Fibroblast of pulmonary artery (primary cell): ENCODE measurements around the gene DNMT3L.

ENCODE experiments used
- DNase-seq: peaks from one replicate; pipeline ENCODE4 v3.0.0-alpha.2; 2010; ENCODE audit warnings: low read depth
- H3K4me3 ChIP-seq: replicated peaks from 2 replicates; pipeline ENCODE4 v1.5.1; 2011; ENCODE audit warnings: low read depth, mild to moderate bottlenecking, control low read depth, low read length, moderate library complexity
- TF ChIP-seq, protein P1 (sequence below): IDR thresholded peaks from 2 replicates; pipeline ENCODE4 v1.5.1; 2011; ENCODE audit warnings: mild to moderate bottlenecking, control low read depth, low read length, inconsistent platforms; ENCODE audit errors: missing control alignments

The DNMT3L gene

GRCh38 chr21:44273046-44273445 lies 11.3 kb upstream of the DNMT3L start:
- TF ChIP-seq, protein P1, sequence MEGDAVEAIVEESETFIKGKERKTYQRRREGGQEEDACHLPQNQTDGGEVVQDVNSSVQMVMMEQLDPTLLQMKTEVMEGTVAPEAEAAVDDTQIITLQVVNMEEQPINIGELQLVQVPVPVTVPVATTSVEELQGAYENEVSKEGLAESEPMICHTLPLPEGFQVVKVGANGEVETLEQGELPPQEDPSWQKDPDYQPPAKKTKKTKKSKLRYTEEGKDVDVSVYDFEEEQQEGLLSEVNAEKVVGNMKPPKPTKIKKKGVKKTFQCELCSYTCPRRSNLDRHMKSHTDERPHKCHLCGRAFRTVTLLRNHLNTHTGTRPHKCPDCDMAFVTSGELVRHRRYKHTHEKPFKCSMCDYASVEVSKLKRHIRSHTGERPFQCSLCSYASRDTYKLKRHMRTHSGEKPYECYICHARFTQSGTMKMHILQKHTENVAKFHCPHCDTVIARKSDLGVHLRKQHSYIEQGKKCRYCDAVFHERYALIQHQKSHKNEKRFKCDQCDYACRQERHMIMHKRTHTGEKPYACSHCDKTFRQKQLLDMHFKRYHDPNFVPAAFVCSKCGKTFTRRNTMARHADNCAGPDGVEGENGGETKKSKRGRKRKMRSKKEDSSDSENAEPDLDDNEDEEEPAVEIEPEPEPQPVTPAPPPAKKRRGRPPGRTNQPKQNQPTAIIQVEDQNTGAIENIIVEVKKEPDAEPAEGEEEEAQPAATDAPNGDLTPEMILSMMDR: no peak
- no peak for DNase-seq
- no peak overlapping the region for H3K4me3 ChIP-seq

DNA sequence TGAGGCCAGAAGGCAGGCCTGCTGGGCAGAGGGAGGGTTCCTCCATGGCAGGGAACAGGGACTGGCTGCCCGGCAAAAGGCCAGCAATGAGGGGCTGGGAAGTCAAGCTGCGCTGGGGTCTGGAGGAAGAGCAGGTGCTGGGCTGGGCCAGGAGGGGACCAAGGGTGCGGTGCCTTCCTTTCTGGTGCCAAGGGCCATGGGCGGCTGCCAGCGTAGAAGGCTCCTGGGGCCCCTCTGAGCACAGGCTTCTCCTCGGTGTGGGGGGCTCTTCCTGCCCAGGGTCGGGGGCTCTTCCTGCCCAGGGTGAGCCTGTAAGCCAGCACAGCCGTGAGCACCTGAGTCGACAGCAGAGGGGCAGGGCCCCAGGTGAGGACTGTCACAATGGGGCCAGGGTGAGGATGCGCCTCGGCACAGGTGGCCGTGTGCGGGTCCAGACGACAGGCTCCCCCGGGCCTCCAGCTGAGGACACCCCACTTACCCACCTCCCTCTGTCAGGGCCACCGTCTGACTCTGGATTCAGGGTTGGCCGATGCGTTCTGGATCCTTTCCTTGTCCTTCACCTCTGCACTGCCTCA lies 10.7 kb upstream of the DNMT3L start:
- DNase-seq: no peak
- no peak overlapping the region for H3K4me3 ChIP-seq
- TF ChIP-seq, protein P1: no peak

- H3K4me3 ChIP-seq: no peak overlapping the region
- DNase-seq: no peak
- TF ChIP-seq, protein P1: no peak
Observed at GRCh38 chr21:44271558-44272283, 10.0 kb upstream of the DNMT3L start.

DNA sequence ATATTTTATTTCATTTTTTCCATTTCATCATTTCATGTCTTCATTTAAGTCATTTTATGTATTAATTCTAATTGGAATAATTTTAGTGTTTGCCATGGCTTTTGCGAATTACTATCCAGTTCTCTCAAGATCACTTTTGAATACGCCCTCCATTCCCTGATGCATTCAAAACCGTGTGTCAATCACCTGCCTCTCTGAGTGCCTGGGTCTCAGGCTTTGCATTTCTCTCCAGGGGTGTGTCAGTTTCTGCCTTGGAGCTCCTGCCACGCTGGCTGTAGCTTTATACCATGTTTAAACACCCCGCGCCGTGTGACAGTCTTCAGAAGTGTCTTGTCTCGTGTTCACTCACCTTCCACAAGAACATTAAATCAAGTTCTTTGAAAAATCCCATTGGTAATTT lies 7.4 kb upstream of the DNMT3L start:
- TF ChIP-seq, protein P1: no peak
- no peak overlapping the region for H3K4me3 ChIP-seq
- no peak for DNase-seq

GRCh38 chr21:44267655-44268142 lies 6.0 kb upstream of the DNMT3L start:
- TF ChIP-seq, protein P1: no peak
- H3K4me3 ChIP-seq: no peak overlapping the region
- DNase-seq: no peak

DNA sequence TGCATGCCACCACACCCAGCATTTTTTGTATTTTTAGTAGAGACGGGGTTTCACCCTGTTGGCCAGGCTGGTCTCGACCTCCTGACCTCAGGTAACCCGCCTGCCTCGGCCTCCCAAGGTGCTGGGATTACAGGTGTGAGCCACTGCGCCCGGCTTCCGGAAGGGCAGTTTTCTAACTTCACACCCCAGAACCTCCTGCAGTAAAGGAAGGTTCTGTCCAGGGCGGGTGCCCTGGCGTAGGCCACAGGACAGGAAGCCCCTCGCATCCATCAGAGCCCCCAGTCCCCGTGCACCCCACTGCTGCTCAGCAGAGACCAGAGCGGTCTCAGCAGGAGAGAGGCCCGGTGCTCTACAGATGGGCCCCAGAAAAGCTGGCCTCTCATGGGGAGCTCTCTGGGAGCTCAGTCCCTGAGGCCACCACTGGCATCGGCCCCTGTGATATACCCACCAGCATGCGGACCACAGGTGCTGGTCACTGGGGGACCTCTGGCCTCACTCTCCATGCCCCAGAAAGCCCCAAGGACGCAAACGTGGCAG lies 4.1 kb upstream of the DNMT3L start:
- no peak overlapping the region for H3K4me3 ChIP-seq
- DNase-seq: no peak
- TF ChIP-seq, protein P1: no peak

GRCh38 chr21:44263768-44264167 lies 2.1 kb upstream of the DNMT3L start:
- DNase-seq: no peak
- TF ChIP-seq, protein P1: no peak
- no peak overlapping the region for H3K4me3 ChIP-seq
